GM19193 (cell line): ENCODE measurements around the gene JDP2.

Source experiments
- POLR2A ChIP-seq: IDR thresholded peaks from 4 replicates; pipeline ENCODE4 v1.6.1; 2011; ENCODE audit not compliant: insufficient read depth, insufficient read length; ENCODE audit errors: extremely low read depth

JDP2 gene

GRCh38 chr14:75521415-75522199, 93.8 kb downstream of the JDP2 start:
- no peak for TF ChIP-seq POLR2A

GRCh38 chr14:75522224-75522982, 94.6 kb downstream of the JDP2 start, which contains the start of gene BATF:
Gene BATF (plus strand): TSS chr14:75522469. CDS start chr14:75522683, 214 bp downstream.
- peak; percentile 96 for TF ChIP-seq POLR2A

DNA sequence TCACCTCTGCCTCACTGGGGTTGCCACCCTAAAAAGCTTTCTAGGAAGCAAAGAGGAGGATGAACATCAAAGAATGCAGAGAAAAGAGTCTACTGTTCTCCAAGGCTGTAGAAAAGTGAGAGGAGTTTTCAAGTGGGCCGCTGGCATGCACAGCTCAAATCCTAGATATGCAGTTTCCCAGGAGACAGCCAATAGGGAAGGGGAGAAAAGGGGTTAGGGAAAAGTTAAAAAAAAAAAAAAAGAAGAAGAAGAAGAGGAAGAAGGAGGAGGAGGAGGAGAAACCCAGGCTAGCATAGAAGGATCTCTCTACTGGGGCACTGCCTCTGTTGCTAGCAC, 95.1 kb downstream of the JDP2 start:
- TF ChIP-seq POLR2A: no peak
